Non-pigmented ciliary epithelial cell (primary cell): ENCODE results near the gene CCDC89.

Source experiments
- DNase-seq: peaks from one replicate; pipeline ENCODE4 v3.0.0-alpha.2; 2010; ENCODE audit warnings: low read depth

Gene CCDC89

GRCh38 chr11:85652786-85653447 is 33.1 kb downstream of the CCDC89 start:
- DNase-seq = no peak

GRCh38 chr11:85651118-85651517 is 34.9 kb downstream of the CCDC89 start:
- DNase-seq = no peak

GRCh38 chr11:85647604-85648299 is 38.2 kb downstream of the CCDC89 start, which contains the start of gene TMEM126A:
TSS of gene TMEM126A (plus strand) at chr11:85647967. CDS start at chr11:85650256, 2,289 bp downstream.
- DNase-seq = peak; percentile 38

GRCh38 chr11:85647078-85647477 is 38.9 kb downstream of the CCDC89 start:
- no peak for DNase-seq

GRCh38 chr11:85643191-85643614 is 42.8 kb downstream of the CCDC89 start:
- no peak for DNase-seq

GRCh38 chr11:85634747-85635146 is 51.2 kb downstream of the CCDC89 start:
- no peak for DNase-seq
